Measurements from ENCODE around the gene ANKMY1.

DNA sequence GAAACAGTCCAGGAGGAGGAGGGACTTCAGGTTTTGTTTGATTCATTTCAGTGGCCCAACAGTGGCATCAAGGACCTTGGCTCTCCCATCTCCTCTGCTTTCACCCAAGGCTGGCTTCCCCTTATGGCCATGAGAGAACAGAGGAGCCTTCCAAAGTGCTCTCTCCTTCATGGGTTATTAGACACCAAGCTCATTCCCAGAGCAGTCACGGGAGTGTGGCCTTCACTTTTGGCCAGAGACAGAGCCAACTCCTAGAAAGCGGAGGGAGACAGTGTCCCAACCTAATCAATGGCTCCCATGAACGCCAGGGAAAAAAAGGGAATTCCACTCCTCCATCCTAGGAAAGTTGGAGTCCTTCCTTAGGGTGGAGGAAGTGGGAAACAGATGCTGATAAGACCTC lies 1.5 kb upstream of the ANKMY1 start:
- no peak for TF ChIP-seq CTCF (IDR thresholded peaks at IDR 0.05; ENCODE audit: insufficient read depth, low read depth, low read length)
- no peak for TF ChIP-seq EZH2 (IDR thresholded peaks at IDR 0.05; ENCODE audit: insufficient read depth, low read length)

All from astrocyte (in vitro differentiated cells and primary cell).